Chondrocyte (in vitro differentiated cells): ENCODE data around the gene ENAM. TPM values are rescaled to one million over a fixed set of nuclear protein-coding genes. Genes with fewer than 3 reads are reported as not detected.
A peak's percentile ranks its signal among the peaks of the same experiment; 100 is the strongest.
"Not testable (repeated sequence)": the region's sequence is repeated elsewhere in the genome, so short reads cannot be mapped to it uniquely, and the experiment has no call there.

ENCODE experiments used
- DNase-seq: peaks from one replicate; pipeline ENCODE4 v3.0.0; 2021; ENCODE audit warnings: mixed read lengths, low spot score
- H3K27ac Mint-ChIP-seq: one replicate; pipeline ENCODE4 v1.8.0; 2021; ENCODE audit warnings: mild to moderate bottlenecking, moderate library complexity, mixed read lengths; ENCODE audit not compliant: unreplicated experiment
- H3K27me3 Mint-ChIP-seq: 2 replicates; pipeline ENCODE4 v1.8.0; 2021; ENCODE audit warnings: low read depth, mixed read lengths
- H3K36me3 Mint-ChIP-seq: 2 replicates; pipeline ENCODE4 v1.8.0; 2021; ENCODE audit warnings: low read depth, mixed read lengths
- H3K4me1 Mint-ChIP-seq: 2 replicates; pipeline ENCODE4 v1.8.0; 2021; ENCODE audit warnings: low read depth, mild to moderate bottlenecking, mixed read lengths
- H3K4me3 Mint-ChIP-seq: one replicate; pipeline ENCODE4 v1.8.0; 2021; ENCODE audit warnings: mild to moderate bottlenecking, moderate library complexity, mixed read lengths; ENCODE audit not compliant: unreplicated experiment
- H3K9me3 Mint-ChIP-seq: 2 replicates; pipeline ENCODE4 v1.8.0; 2021; ENCODE audit warnings: low read depth, mixed read lengths
- CTCF ChIP-seq: fragments of 200-600 bp; sonication (generic); IDR thresholded peaks from 2 replicates; pipeline ENCODE4 v1.5.0; 2021; ENCODE audit warnings: antibody characterized with exemption, mild to moderate bottlenecking, moderate library complexity
- total RNA-seq: library from RNA; stranded (reverse); gene quantifications from 3 replicates; pipeline ENCODE4 v1.2.1, GENCODE V29; 2021

Gene ENAM
- total RNA-seq, 1 donor from 2014 or later: not detected

DNA sequence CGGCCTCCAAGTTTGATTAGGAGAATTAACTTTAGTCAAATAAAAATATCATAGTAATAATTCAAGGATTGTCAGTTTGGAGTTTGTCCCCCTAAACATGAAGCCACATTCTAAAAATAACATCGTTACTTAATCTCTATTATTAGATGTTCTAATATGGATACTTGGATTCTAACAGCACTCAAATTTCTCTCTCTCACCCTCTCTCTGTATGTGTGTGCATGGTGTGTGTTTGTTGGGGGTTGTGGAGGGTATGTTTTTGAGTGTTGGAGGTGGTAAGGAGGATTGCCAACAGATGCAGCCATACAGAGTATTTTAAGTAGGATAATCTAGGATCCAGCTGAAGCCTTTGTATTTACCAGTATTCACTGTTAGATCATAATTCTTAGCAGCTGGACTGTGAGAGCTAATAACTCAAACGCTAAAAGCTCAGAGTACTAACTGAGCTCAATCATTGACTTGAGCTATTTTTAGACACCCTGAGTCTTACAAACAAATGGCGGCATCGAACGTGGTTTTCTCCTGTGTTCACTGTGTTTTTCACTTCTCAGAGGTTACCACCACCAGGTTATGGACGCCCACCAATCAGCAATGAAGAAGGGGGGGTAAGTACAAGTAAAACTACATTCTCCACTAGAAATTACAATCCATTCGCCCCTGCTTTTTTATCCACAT is 8.8 kb downstream of the ENAM start:
- no peak for DNase-seq
- no peak overlapping the region for H3K27ac Mint-ChIP-seq
- H3K27me3 Mint-ChIP-seq: no peaks in the 10 kb centered on the region
- H3K9me3 Mint-ChIP-seq: no peaks in the 10 kb centered on the region
- H3K36me3 Mint-ChIP-seq: no peaks in the 10 kb centered on the region
- H3K4me1 Mint-ChIP-seq: peaks cover 4% of the 10 kb centered on the region
- TF ChIP-seq CTCF: no peak
- H3K4me3 Mint-ChIP-seq: no peak overlapping the region

DNA sequence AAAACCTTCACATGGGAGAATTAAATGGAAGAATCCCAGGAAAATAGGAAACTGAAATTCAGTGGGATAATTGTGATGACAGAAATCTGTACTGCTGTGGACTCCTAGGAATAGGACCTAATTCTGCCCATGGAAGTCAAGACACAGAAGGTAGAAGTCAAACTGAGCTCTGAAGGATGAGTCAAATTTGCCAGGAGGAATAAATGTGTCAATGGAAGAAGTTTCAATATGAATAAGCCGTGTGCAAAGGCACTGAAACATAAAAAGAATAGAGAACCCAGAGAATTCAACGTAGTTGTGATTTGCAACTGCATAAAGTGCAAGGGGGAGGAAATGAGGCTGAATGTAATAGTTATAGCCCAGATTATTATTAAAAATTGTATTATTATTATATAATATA is 11.6 kb downstream of the ENAM start:
- DNase-seq: no peak
- H3K9me3 Mint-ChIP-seq: no peaks in the 10 kb centered on the region
- no peaks in the 10 kb centered on the region for H3K36me3 Mint-ChIP-seq
- TF ChIP-seq CTCF: no peak
- H3K4me1 Mint-ChIP-seq: peaks cover 3% of the 10 kb centered on the region
- H3K4me3 Mint-ChIP-seq: no peak overlapping the region
- H3K27ac Mint-ChIP-seq: no peak overlapping the region
- no peaks in the 10 kb centered on the region for H3K27me3 Mint-ChIP-seq

DNA sequence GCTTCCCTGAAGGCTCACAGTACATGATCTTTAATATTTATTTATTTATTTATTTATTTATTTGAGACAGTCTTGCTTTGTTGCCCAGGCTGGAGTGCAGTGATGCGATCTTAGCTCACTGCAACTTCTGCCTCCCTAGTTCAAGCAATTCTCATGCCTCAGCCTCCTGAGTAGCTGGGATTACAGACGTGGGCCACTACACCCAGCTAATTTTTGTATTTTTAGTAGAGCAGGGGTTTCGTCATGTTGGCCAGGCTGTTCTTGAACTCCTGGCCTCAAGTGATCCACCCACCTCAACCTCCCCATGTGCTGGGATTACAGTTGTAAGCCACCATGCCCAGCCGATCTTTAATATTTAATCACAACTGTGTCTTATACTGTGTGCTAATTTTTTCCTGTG is 22.2 kb downstream of the ENAM start:
- not testable (repeated sequence) for DNase-seq, H3K36me3 Mint-ChIP-seq, H3K4me1 Mint-ChIP-seq, H3K27ac Mint-ChIP-seq, H3K9me3 Mint-ChIP-seq, H3K4me3 Mint-ChIP-seq
- H3K27me3 Mint-ChIP-seq: peaks cover 11% of the 10 kb centered on the region

DNA sequence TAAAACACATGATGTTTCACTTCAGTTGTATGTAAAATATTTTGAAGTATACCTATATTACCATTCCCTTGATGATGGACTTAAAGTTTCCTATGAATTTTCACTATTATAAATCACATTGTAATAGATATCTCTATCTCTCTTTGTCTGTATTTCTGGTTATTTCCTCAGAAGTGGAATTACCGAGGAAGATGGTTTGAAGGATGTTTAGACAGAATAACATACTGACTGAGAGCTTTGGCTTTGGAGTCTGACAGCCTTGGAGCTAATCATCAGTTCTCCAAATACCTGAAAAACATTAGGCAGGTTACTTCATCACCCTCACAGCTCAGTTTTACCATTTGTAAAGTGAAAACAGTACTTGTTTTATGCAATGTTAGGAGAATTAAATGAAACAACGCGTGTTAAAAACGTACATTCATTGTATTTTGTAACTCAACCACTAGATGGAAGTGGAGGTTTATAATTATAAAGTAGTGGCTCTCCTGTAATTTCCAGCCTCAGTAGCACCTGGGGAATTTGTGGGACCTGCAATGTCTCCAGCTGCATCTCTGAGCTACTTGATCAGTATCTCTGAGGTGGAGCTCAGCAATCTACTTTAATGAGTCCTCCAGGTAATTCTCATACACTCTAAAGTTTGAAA is 23.4 kb downstream of the ENAM start:
- Mint-ChIP-seq H3K4me3 (no peak overlapping the region), H3K36me3 (no peaks in the 10 kb centered on the region), H3K27ac (no peak overlapping the region), H3K27me3 (peaks cover 12% of the 10 kb centered on the region), H3K4me1 (no peaks in the 10 kb centered on the region), H3K9me3 (no peaks in the 10 kb centered on the region)
- peak; percentile 89 for TF ChIP-seq CTCF
- DNase-seq: no peak

DNA sequence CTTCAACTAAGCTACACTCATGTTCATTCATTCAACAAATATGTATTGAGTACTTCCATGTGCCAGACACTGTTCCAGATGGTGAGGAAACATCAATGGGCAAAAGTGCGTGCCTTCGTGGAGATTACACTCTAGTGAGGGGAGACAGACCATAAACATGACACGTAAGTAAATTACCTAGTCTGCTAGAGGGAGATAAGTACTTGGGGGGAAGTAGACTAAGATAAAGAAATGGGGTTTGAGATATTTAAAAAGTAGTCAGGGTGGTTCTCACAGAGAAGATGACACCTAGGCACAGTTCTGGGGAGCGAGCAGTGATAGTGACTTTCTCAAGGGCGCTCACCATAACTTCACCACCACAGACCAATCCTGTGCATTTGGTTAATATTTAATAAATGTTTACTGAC is 26.1 kb downstream of the ENAM start:
- Mint-ChIP-seq H3K27me3 (peaks cover 27% of the 10 kb centered on the region), H3K36me3 (no peaks in the 10 kb centered on the region), H3K9me3 (no peaks in the 10 kb centered on the region), H3K4me3 (no peak overlapping the region), H3K27ac (no peak overlapping the region), H3K4me1 (no peaks in the 10 kb centered on the region)
- no peak for TF ChIP-seq CTCF
- no peak for DNase-seq

- no peak for DNase-seq
- H3K36me3 Mint-ChIP-seq: no peaks in the 10 kb centered on the region
- no peaks in the 10 kb centered on the region for H3K4me1 Mint-ChIP-seq
- H3K27me3 Mint-ChIP-seq: peaks cover 29% of the 10 kb centered on the region
- H3K27ac Mint-ChIP-seq: no peak overlapping the region
- H3K4me3 Mint-ChIP-seq: no peak overlapping the region
- H3K9me3 Mint-ChIP-seq: no peaks in the 10 kb centered on the region
- no peak for TF ChIP-seq CTCF
Measured at GRCh38 chr4:70657326-70657725, 28.8 kb downstream of the ENAM start.
